Activated B cell treated with CpG ODN at 0.5 μM for 24 hours (primary cell): ENCODE results near the gene TMEM50B. TPM values are rescaled to one million over a fixed set of nuclear protein-coding genes. Genes with fewer than 3 reads are reported as not detected.

Source experiments
- ATAC-seq: fragments of 200-7000 bp; cut with Tn5 transposase; one replicate; pipeline ENCODE4 v1.10.0; 2021; ENCODE audit warnings: low read depth, mild to moderate bottlenecking, moderate library complexity
- CTCF ChIA-PET: fragments of 350-600 bp; sonication (Branson Sonifier 250); formaldehyde crosslinking; loops from one replicate; lab custom pipeline; 2021; ENCODE audit warnings: antibody characterized with exemption; lab: Charles Lee
- POLR2A ChIA-PET: fragments of 350-600 bp; sonication (Branson Sonifier 250); formaldehyde crosslinking; loops from one replicate; lab custom pipeline; 2021; ENCODE audit warnings: antibody characterized with exemption; lab: Charles Lee
- DNase-seq: peaks from one replicate; pipeline ENCODE4 v3.0.0; 2022
- H3K27ac Mint-ChIP-seq: one replicate; pipeline ENCODE4 v1.8.0; 2020; ENCODE audit warnings: mixed read lengths
- H3K27me3 Mint-ChIP-seq: one replicate; pipeline ENCODE4 v1.8.0; 2021; ENCODE audit warnings: mixed read lengths
- H3K36me3 Mint-ChIP-seq: one replicate; pipeline ENCODE4 v1.8.0; 2021; ENCODE audit warnings: low read depth, mixed read lengths
- H3K4me1 Mint-ChIP-seq: one replicate; pipeline ENCODE4 v1.8.0; 2021; ENCODE audit warnings: mixed read lengths
- H3K4me3 Mint-ChIP-seq: one replicate; pipeline ENCODE4 v1.8.0; 2020; ENCODE audit warnings: mild to moderate bottlenecking, mixed read lengths
- H3K9me3 Mint-ChIP-seq: one replicate; pipeline ENCODE4 v1.8.0; 2020; ENCODE audit warnings: mixed read lengths
- CTCF ChIP-seq: fragments of 200-600 bp; IDR thresholded peaks from one replicate; pipeline ENCODE4 v1.8.0; 2022; ENCODE audit warnings: antibody characterized with exemption, mild to moderate bottlenecking
- intact Hi-C: fragments of 100-400 bp; cut with micrococcal nuclease; formaldehyde crosslinking; loops from one replicate; pipeline ENCODE4 v1.15.1; 2024
- total RNA-seq: library from RNA; stranded (reverse); gene quantifications from 2 replicates; pipeline ENCODE4 v1.2.3, GENCODE V29; 2022

TMEM50B gene
- total RNA-seq, 1 donor from 2014 or later: 42.3 TPM

GRCh38 chr21:33419538-33420123 is 60.1 kb downstream of the TMEM50B start:
- ChIA-PET POLR2A (no interaction called here), CTCF (no interaction called here)

GRCh38 chr21:33418691-33419090 is 61.1 kb downstream of the TMEM50B start:
- Mint-ChIP-seq H3K4me3 (no peak overlapping the region), H3K27ac (no peak overlapping the region), H3K27me3 (no peaks in the 10 kb centered on the region), H3K36me3 (peaks cover 81% of the 10 kb centered on the region), H3K4me1 (peaks cover 10% of the 10 kb centered on the region), H3K9me3 (no peaks in the 10 kb centered on the region)
- ChIA-PET CTCF (interaction anchor here (0.6 kb wide), 1 partner anchor 192 kb away, joined by 4 read pairs; no protein-coding TSS in a partner anchor), POLR2A (no interaction called here)
- ATAC-seq (no peak), DNase-seq (no peak)
- intact Hi-C loops: no loop called here
- no peak for TF ChIP-seq CTCF

More at GRCh38 chr21:33419538-33420123, 60.1 kb downstream of the TMEM50B start:
- Mint-ChIP-seq H3K4me3 (no peak overlapping the region), H3K9me3 (no peaks in the 10 kb centered on the region), H3K4me1 (peaks cover 6% of the 10 kb centered on the region), H3K27ac (peak overlapping the region; percentile 46), H3K27me3 (no peaks in the 10 kb centered on the region), H3K36me3 (peaks cover 82% of the 10 kb centered on the region)
- DNase-seq: no peak
- ATAC-seq: no peak
- no peak for TF ChIP-seq CTCF
- intact Hi-C loops: no loop called here

- CTCF ChIA-PET: interaction anchor here (1.1 to 4.4 kb wide), 3 partner anchors 18 to 191 kb away, joined by 3 to 22 read pairs (median 3); no protein-coding TSS in a partner anchor
- peaks cover 41% of the 10 kb centered on the region for H3K4me1 Mint-ChIP-seq
- H3K27ac Mint-ChIP-seq: peak overlapping the region; percentile 66
- intact Hi-C loops: no loop called here
- no peak overlapping the region for H3K4me3 Mint-ChIP-seq
- peaks cover 81% of the 10 kb centered on the region for H3K36me3 Mint-ChIP-seq
- POLR2A ChIA-PET: interaction anchor here (0.6 to 1.4 kb wide), 2 partner anchors 31 to 1641 kb away, joined by 4 to 14 read pairs; no protein-coding TSS in a partner anchor
- H3K27me3 Mint-ChIP-seq: no peaks in the 10 kb centered on the region
- no peak for DNase-seq
- no peak for TF ChIP-seq CTCF
- no peak for ATAC-seq
- H3K9me3 Mint-ChIP-seq: no peaks in the 10 kb centered on the region
These were observed 64.8 kb downstream of the TMEM50B start for GRCh38 chr21:33414926-33415325.

- Mint-ChIP-seq H3K4me1 (peaks cover 49% of the 10 kb centered on the region), H3K36me3 (peaks cover 80% of the 10 kb centered on the region)
- POLR2A ChIA-PET: interaction anchor here (1.4 to 1.9 kb wide), 3 partner anchors 10 to 52 kb away, joined by 4 to 9 read pairs (median 5); no protein-coding TSS in a partner anchor
These were observed 65.7 kb downstream of the TMEM50B start for GRCh38 chr21:33414068-33414467.

More at GRCh38 chr21:33414068-33414467, 65.7 kb downstream of the TMEM50B start:
- CTCF ChIA-PET: interaction anchor here (1.1 to 4.4 kb wide), 5 partner anchors 18 to 217 kb away, joined by 3 to 22 read pairs (median 4); no protein-coding TSS in a partner anchor
- no peak for ATAC-seq
- intact Hi-C loops: no loop called here
- TF ChIP-seq CTCF: no peak
- peak overlapping the region; percentile 86 for H3K27ac Mint-ChIP-seq
- H3K27me3 Mint-ChIP-seq: no peaks in the 10 kb centered on the region
- H3K4me3 Mint-ChIP-seq: no peak overlapping the region
- no peaks in the 10 kb centered on the region for H3K9me3 Mint-ChIP-seq
- DNase-seq: no peak
